ENCODE measurements around the gene MRPL4. TPM values are rescaled to one million over a fixed set of nuclear protein-coding genes. Genes with fewer than 3 reads are reported as not detected.
A peak's percentile ranks its signal among the peaks of the same experiment; 100 is the strongest.

The MRPL4 gene
- total RNA-seq, 1 experiment from 2014 or later, result 96.4 TPM

DNA sequence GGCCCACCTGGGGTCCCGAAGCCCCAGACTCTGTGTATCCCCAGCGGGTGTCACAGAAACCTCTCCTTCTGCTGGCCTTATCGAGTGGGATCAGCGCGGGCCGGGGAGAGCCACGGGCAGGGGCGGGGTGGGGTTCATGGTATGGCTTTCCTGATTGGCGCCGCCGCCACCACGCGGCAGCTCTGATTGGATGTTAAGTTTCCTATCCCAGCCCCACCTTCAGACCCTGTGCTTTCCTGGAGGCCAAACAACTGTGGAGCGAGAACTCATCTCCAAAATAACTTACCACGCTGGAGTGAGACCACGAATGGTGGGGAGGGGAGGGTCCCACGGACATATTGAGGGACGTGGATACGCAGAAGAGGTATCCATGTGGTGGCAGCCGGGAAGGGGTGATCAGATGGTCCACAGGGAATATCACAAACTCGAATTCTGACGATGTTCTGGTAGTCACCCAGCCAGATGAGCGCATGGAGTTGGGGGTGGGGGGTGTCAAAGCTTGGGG, 36.7 kb downstream of the MRPL4 start:
- peak; percentile 47 for DNase-seq (ENCODE audit: low read depth)

DNA sequence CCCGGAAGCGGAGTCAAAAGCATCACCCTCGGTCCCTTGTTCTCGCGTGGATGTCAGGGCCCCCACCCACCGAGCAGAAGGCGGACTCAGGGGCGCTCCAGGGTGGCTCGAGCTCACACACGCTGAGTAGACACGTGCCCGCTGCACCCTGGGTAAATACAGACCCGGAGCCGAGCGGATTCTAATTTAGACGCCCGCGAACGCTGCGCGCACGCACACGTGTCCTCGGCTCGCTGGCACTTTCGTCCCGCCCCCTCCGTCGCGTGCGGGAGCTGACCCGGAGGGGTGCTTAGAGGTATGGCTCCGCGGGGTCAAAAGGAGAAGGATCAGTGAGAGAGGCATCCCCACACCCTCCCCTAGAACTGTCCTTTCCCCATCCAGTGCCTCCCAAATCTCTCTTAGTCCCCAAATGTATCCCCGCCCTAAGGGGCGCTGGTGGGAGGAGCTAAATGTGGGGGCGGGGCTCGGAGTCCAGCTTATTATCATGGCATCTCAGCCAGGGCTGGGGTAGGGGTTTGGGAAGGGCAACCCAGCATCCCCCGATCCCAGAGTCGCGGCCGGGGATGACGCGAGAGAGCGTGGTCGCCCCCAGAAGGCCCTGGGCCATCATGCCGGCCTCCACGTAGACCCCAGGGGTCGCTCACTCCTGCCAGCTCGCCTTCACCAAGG, 37.3 kb downstream of the MRPL4 start:
- DNase-seq (ENCODE audit: low read depth), result peak; percentile 72

DNA sequence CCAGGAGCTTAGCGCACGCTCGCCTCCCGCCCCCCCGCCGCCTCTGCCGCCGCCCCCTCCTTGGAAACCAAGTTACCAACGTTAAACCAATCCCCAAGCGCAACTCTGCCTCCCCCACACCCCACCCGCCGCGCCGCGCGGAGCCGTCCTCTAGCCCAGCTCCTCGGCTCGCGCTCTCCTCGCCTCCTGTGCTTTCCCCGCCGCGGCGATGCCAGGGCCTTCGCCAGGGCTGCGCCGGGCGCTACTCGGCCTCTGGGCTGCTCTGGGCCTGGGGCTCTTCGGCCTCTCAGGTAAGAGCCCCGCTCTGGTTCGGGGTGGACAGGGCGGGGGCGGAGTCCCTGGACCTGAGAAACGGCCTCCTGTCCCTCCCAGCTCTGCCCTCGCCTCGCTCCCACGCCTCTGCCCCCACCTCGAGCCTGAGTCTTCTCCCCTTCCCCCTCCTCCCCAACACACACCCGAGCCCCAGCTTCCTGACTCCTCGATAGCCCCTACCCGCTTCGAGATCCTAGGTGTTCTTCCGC, 37.9 kb downstream of the MRPL4 start, which contains the start of gene ICAM5:
ICAM5 (plus strand) TSS at position 117 of the 521 bp plus-strand sequence; CDS start at position 209, 92 bp downstream.
- DNase-seq (ENCODE audit: low read depth), result peak; percentile 53

GRCh38 chr19:10290357-10290875, 38.4 kb downstream of the MRPL4 start:
- DNase-seq (ENCODE audit: low read depth), result peak; percentile 40

DNA sequence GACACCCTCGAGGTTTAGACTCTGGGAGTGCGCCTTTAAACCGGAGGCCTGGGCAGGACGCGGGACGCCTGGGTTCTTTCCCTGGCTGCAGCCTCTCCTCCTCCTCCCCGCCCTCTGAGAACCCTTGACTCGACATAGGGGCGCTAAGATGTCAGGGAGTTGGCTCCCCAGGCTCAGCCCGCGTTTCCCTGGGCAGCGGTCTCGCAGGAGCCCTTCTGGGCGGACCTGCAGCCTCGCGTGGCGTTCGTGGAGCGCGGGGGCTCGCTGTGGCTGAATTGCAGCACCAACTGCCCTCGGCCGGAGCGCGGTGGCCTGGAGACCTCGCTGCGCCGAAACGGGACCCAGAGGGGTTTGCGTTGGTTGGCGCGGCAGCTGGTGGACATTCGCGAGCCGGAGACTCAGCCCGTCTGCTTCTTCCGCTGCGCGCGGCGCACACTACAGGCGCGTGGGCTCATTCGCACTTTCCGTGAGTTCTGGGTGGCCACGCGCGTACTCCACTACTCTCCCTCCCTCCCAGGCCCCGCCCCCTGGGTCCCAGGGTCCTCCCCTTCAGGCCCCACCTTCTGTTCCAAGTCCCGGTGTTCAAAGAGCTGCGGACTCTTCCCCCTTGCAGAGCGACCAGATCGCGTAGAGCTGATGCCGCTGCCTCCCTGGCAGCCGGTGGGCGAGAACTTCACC, 39.0 kb downstream of the MRPL4 start:
- DNase-seq (ENCODE audit: low read depth), result peak; percentile 68

GRCh38 chr19:10291554-10292205, 39.7 kb downstream of the MRPL4 start:
- peak; percentile 28 for DNase-seq (ENCODE audit: low read depth)

GRCh38 chr19:10292206-10292788, 40.3 kb downstream of the MRPL4 start:
- DNase-seq (ENCODE audit: low read depth), result peak; percentile 68

DNA sequence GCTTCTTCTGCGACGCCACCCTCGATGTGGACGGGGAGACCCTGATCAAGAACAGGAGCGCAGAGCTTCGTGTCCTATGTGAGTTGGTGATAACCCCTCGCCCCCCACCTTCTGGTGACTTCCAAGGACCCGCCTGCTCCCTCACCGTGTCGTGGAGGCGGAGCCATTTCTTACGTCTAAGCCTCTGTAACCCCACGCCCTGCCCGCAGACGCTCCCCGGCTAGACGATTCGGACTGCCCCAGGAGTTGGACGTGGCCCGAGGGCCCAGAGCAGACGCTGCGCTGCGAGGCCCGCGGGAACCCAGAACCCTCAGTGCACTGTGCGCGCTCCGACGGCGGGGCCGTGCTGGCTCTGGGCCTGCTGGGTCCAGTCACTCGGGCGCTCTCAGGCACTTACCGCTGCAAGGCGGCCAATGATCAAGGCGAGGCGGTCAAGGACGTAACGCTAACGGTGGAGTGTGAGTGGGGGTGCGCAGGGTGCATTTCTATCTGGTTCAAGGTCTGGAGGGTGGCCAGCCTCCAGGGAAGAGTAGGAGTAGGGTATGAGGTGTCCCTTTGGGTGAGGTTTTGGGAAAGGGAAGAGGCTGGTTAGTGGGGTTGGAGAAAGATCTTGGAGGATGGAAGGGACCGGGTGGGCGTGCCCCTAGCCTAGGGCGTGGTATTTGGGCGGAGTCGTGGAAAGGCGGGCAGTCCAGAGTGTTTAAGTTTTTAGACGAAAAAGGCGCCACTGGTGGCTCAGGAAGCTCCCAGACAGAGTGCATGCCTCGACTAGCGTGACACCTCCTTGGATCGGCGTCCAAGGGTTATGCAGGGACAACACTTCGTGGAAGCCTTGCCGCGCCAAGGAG, 41.0 kb downstream of the MRPL4 start:
- DNase-seq (ENCODE audit: low read depth), result no peak

DNA sequence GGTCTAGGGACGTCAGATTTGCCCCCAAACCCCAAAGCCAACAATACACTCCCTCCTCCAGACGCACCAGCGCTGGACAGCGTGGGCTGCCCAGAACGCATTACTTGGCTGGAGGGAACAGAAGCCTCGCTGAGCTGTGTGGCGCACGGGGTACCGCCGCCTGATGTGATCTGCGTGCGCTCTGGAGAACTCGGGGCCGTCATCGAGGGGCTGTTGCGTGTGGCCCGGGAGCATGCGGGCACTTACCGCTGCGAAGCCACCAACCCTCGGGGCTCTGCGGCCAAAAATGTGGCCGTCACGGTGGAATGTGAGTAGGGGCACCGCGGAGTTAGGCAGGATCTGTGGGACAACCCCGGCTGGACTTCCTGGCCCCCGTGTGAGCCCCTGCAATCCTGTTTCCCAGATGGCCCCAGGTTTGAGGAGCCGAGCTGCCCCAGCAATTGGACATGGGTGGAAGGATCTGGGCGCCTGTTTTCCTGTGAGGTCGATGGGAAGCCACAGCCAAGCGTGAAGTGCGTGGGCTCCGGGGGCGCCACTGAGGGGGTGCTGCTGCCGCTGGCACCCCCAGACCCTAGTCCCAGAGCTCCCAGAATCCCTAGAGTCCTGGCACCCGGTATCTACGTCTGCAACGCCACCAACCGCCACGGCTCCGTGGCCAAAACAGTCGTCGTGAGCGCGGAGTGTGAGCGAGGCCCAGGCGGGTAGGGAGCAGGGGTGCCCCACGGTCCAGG, 41.8 kb downstream of the MRPL4 start:
- DNase-seq (ENCODE audit: low read depth), result no peak

DNA sequence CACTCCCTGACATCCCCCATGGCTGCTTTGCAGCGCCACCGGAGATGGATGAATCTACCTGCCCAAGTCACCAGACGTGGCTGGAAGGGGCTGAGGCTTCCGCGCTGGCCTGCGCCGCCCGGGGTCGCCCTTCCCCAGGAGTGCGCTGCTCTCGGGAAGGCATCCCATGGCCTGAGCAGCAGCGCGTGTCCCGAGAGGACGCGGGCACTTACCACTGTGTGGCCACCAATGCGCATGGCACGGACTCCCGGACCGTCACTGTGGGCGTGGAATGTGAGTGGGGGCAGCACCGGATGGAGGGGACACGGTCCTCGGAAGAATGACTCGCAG, 42.3 kb downstream of the MRPL4 start:
- no peak for DNase-seq (ENCODE audit: low read depth)

DNA sequence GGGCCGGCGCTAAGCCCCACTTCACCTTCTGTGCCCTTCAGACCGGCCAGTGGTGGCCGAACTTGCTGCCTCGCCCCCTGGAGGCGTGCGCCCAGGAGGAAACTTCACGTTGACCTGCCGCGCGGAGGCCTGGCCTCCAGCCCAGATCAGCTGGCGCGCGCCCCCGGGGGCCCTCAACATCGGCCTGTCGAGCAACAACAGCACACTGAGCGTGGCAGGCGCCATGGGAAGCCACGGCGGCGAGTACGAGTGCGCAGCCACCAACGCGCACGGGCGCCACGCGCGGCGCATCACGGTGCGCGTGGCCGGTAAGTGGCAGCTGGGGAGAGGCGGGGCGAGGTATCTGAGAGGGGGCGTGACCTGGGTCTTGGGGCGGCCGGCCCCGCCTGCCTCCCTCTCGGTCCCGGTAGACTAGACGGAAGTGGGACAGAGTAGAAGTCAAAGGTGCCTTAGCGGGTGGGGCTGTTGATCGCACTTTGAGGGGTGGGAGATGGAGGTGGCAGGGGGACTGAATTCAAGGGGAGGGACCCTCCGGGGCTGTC, 43.4 kb downstream of the MRPL4 start:
- peak; percentile 39 for DNase-seq (ENCODE audit: low read depth)

GRCh38 chr19:10295847-10296591, 44.0 kb downstream of the MRPL4 start:
- no peak for DNase-seq (ENCODE audit: low read depth)

- DNase-seq (ENCODE audit: low read depth), result no peak
These were observed 47.8 kb downstream of the MRPL4 start for GRCh38 chr19:10299545-10300458.

DNA sequence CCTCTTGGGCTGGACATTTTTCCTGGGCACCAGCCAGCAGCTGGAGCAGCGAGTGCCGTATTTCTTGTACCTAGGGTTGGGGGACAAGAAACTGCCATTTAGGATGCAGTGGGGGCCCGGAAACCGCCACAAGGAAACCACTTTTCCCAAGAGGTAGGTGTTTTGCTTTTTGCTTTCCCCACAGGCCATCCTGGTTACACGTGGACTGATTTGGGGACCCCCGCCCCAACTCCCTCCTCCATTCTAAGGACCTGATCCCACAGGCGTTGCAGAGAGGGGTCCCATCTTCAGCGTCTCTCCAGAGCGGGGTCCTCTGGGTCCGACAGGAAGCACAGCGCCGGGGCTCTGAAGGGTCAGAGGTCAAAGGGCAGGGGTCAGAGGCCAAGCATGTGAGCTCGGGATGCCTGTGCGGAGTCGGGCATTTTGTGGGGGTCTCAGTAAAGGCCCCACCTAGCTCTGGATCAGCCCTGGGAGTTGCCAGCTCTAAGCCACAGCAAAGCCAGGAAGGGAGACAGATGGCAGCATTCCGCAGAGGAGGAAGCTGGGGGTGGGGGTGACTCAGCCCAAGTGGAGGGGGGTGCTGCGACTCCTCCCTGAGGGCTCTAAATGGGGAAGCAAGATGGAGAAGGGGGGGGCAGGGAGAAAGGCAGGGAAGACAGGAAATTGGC, 53.3 kb downstream of the MRPL4 start:
- DNase-seq (ENCODE audit: low read depth), result peak; percentile 51

DNA sequence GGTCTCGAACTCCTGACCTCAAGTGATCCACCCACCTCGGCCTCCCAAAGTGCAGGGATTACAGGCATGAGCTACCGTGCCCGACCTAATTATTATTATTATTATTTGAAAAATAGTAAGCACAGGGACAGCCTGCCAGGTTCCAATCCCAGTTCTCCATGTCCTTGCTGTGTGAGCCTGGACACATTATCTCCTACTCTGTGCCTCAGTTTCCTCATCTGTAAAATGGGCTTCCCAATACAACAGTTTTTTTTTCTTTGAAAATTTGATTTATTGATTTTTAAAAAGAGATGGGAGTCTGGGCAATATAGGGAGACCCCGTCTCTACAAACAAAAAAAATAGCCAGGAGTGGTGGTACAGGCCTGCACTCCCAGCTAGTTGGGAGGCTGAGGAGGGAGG, 54.3 kb downstream of the MRPL4 start:
- no peak for DNase-seq (ENCODE audit: low read depth)

GRCh38 chr19:10309423-10309822, 57.4 kb downstream of the MRPL4 start, which contains the start of gene ZGLP1:
Gene ZGLP1 (minus strand): TSS chr19:10309815.
- DNase-seq (ENCODE audit: low read depth), result no peak
